Skeletal muscle satellite cell (primary cell): ENCODE data around the gene DSCAM.

ENCODE experiments used
- H3K27me3 ChIP-seq: 2 replicates; pipeline ENCODE4 v1.7.0; 2013; ENCODE audit warnings: low read length; ENCODE audit not compliant: control insufficient read depth, insufficient read depth
- H3K36me3 ChIP-seq: 2 replicates; pipeline ENCODE4 v1.7.0; 2013; ENCODE audit warnings: mild to moderate bottlenecking, control low read depth, low read length; ENCODE audit not compliant: insufficient read depth
- H3K4me1 ChIP-seq: 2 replicates; pipeline ENCODE4 v1.7.0; 2013; ENCODE audit warnings: low read length; ENCODE audit not compliant: control insufficient read depth, insufficient read depth
- H3K4me2 ChIP-seq: 2 replicates; pipeline ENCODE4 v1.7.0; 2013; ENCODE audit warnings: mild to moderate bottlenecking, low read length
- H3K4me3 ChIP-seq: 2 replicates; pipeline ENCODE4 v1.7.0; 2013; ENCODE audit warnings: low read length
- H3K9ac ChIP-seq: 2 replicates; pipeline ENCODE4 v1.7.0; 2013; ENCODE audit warnings: mild to moderate bottlenecking, low read depth, low read length, moderate library complexity
- H3K9me3 ChIP-seq: replicated peaks from 2 replicates; pipeline ENCODE4 v1.7.0; 2013; ENCODE audit warnings: mild to moderate bottlenecking, control low read depth, low read length

Gene DSCAM

GRCh38 chr21:40250514-40251294, 596.3 kb downstream of the DSCAM start:
- Histone ChIP-seq H3K4me3 (no peak overlapping the region), H3K36me3 (no peaks in the 10 kb centered on the region), H3K9me3 (peaks cover 9% of the 10 kb centered on the region), H3K4me1 (no peaks in the 10 kb centered on the region), H3K9ac (no peak overlapping the region), H3K4me2 (no peak overlapping the region), H3K27me3 (no peaks in the 10 kb centered on the region)

- Histone ChIP-seq H3K4me3 (no peak overlapping the region), H3K9me3 (peaks cover 10% of the 10 kb centered on the region), H3K4me2 (no peak overlapping the region), H3K4me1 (no peaks in the 10 kb centered on the region), H3K9ac (no peak overlapping the region), H3K36me3 (no peaks in the 10 kb centered on the region), H3K27me3 (no peaks in the 10 kb centered on the region)
Observed at GRCh38 chr21:40244981-40245380, 602.0 kb downstream of the DSCAM start.

- H3K4me1 ChIP-seq = no peaks in the 10 kb centered on the region
- no peak overlapping the region for H3K4me3 ChIP-seq
- no peak overlapping the region for H3K4me2 ChIP-seq
- H3K27me3 ChIP-seq = no peaks in the 10 kb centered on the region
- peaks cover 6% of the 10 kb centered on the region for H3K9me3 ChIP-seq
- H3K9ac ChIP-seq = no peak overlapping the region
- no peaks in the 10 kb centered on the region for H3K36me3 ChIP-seq
Observed at GRCh38 chr21:40243685-40244084, 603.3 kb downstream of the DSCAM start.

GRCh38 chr21:40242586-40243265, 604.2 kb downstream of the DSCAM start:
- Histone ChIP-seq H3K4me3 (no peak overlapping the region), H3K9me3 (peaks cover 10% of the 10 kb centered on the region), H3K27me3 (no peaks in the 10 kb centered on the region), H3K4me2 (no peak overlapping the region), H3K36me3 (no peaks in the 10 kb centered on the region), H3K4me1 (no peaks in the 10 kb centered on the region), H3K9ac (no peak overlapping the region)

GRCh38 chr21:40235528-40235927, 611.4 kb downstream of the DSCAM start:
- H3K4me2 ChIP-seq = no peak overlapping the region
- no peaks in the 10 kb centered on the region for H3K27me3 ChIP-seq
- H3K4me1 ChIP-seq = no peaks in the 10 kb centered on the region
- H3K36me3 ChIP-seq = no peaks in the 10 kb centered on the region
- no peak overlapping the region for H3K9ac ChIP-seq
- no peak overlapping the region for H3K4me3 ChIP-seq
- H3K9me3 ChIP-seq = peaks cover 8% of the 10 kb centered on the region

- H3K4me2 ChIP-seq = no peak overlapping the region
- H3K36me3 ChIP-seq = no peaks in the 10 kb centered on the region
- peaks cover 4% of the 10 kb centered on the region for H3K9me3 ChIP-seq
- H3K4me3 ChIP-seq = no peak overlapping the region
- H3K9ac ChIP-seq = no peak overlapping the region
- no peaks in the 10 kb centered on the region for H3K27me3 ChIP-seq
- no peaks in the 10 kb centered on the region for H3K4me1 ChIP-seq
Observed at GRCh38 chr21:40231979-40232378, 615.0 kb downstream of the DSCAM start.

- no peaks in the 10 kb centered on the region for H3K36me3 ChIP-seq
- no peaks in the 10 kb centered on the region for H3K4me1 ChIP-seq
- H3K4me3 ChIP-seq = no peak overlapping the region
- no peak overlapping the region for H3K9ac ChIP-seq
- no peak overlapping the region for H3K4me2 ChIP-seq
- H3K9me3 ChIP-seq = peaks cover 9% of the 10 kb centered on the region
- H3K27me3 ChIP-seq = no peaks in the 10 kb centered on the region
Observed at GRCh38 chr21:40227096-40227495, 619.9 kb downstream of the DSCAM start.

- Histone ChIP-seq H3K4me3 (no peak overlapping the region), H3K36me3 (no peaks in the 10 kb centered on the region), H3K4me1 (no peaks in the 10 kb centered on the region), H3K9ac (no peak overlapping the region), H3K4me2 (no peak overlapping the region), H3K9me3 (peaks cover 11% of the 10 kb centered on the region), H3K27me3 (no peaks in the 10 kb centered on the region)
Observed at GRCh38 chr21:40215941-40216340, 631.0 kb downstream of the DSCAM start.

- no peak overlapping the region for H3K9ac ChIP-seq
- peaks cover 17% of the 10 kb centered on the region for H3K9me3 ChIP-seq
- no peak overlapping the region for H3K4me2 ChIP-seq
- no peak overlapping the region for H3K4me3 ChIP-seq
- H3K36me3 ChIP-seq = no peaks in the 10 kb centered on the region
- no peaks in the 10 kb centered on the region for H3K4me1 ChIP-seq
- H3K27me3 ChIP-seq = no peaks in the 10 kb centered on the region
Observed at GRCh38 chr21:40210251-40210650, 636.7 kb downstream of the DSCAM start.

- no peaks in the 10 kb centered on the region for H3K4me1 ChIP-seq
- H3K9ac ChIP-seq = no peak overlapping the region
- no peak overlapping the region for H3K4me3 ChIP-seq
- no peak overlapping the region for H3K4me2 ChIP-seq
- no peaks in the 10 kb centered on the region for H3K36me3 ChIP-seq
- no peaks in the 10 kb centered on the region for H3K27me3 ChIP-seq
- peaks cover 14% of the 10 kb centered on the region for H3K9me3 ChIP-seq
Observed at GRCh38 chr21:40208948-40209345, 638.0 kb downstream of the DSCAM start.

- H3K4me2 ChIP-seq = no peak overlapping the region
- H3K9me3 ChIP-seq = peaks cover 10% of the 10 kb centered on the region
- no peak overlapping the region for H3K4me3 ChIP-seq
- H3K27me3 ChIP-seq = no peaks in the 10 kb centered on the region
- H3K4me1 ChIP-seq = no peaks in the 10 kb centered on the region
- no peak overlapping the region for H3K9ac ChIP-seq
- H3K36me3 ChIP-seq = no peaks in the 10 kb centered on the region
Observed at GRCh38 chr21:40208206-40208947, 638.6 kb downstream of the DSCAM start.
